Activated B cell treated with CpG ODN at 0.5 μM for 24 hours (primary cell): ENCODE data around the gene PARVB. TPM values are rescaled to one million over a fixed set of nuclear protein-coding genes. Genes with fewer than 3 reads are reported as not detected.

Experiments
- ATAC-seq: fragments of 200-7000 bp; cut with Tn5 transposase; one replicate; pipeline ENCODE4 v1.10.0; 2021; ENCODE audit warnings: low read depth, mild to moderate bottlenecking, moderate library complexity
- CTCF ChIA-PET: fragments of 350-600 bp; sonication (Branson Sonifier 250); formaldehyde crosslinking; loops from one replicate; lab custom pipeline; 2021; ENCODE audit warnings: antibody characterized with exemption; lab: Charles Lee
- POLR2A ChIA-PET: fragments of 350-600 bp; sonication (Branson Sonifier 250); formaldehyde crosslinking; loops from one replicate; lab custom pipeline; 2021; ENCODE audit warnings: antibody characterized with exemption; lab: Charles Lee
- DNase-seq: peaks from one replicate; pipeline ENCODE4 v3.0.0; 2022
- H3K27ac Mint-ChIP-seq: one replicate; pipeline ENCODE4 v1.8.0; 2020; ENCODE audit warnings: mixed read lengths
- H3K27me3 Mint-ChIP-seq: one replicate; pipeline ENCODE4 v1.8.0; 2021; ENCODE audit warnings: mixed read lengths
- H3K36me3 Mint-ChIP-seq: one replicate; pipeline ENCODE4 v1.8.0; 2021; ENCODE audit warnings: low read depth, mixed read lengths
- H3K4me1 Mint-ChIP-seq: one replicate; pipeline ENCODE4 v1.8.0; 2021; ENCODE audit warnings: mixed read lengths
- H3K4me3 Mint-ChIP-seq: one replicate; pipeline ENCODE4 v1.8.0; 2020; ENCODE audit warnings: mild to moderate bottlenecking, mixed read lengths
- H3K9me3 Mint-ChIP-seq: one replicate; pipeline ENCODE4 v1.8.0; 2020; ENCODE audit warnings: mixed read lengths
- CTCF ChIP-seq: fragments of 200-600 bp; IDR thresholded peaks from one replicate; pipeline ENCODE4 v1.8.0; 2022; ENCODE audit warnings: antibody characterized with exemption, mild to moderate bottlenecking
- intact Hi-C: fragments of 100-400 bp; cut with micrococcal nuclease; formaldehyde crosslinking; loops from one replicate; pipeline ENCODE4 v1.15.1; 2024
- total RNA-seq: library from RNA; stranded (reverse); gene quantifications from 2 replicates; pipeline ENCODE4 v1.2.3, GENCODE V29; 2022

Gene PARVB
- total RNA-seq, 1 donor from 2014 or later, result 53.5 TPM

- CTCF ChIA-PET, result no interaction called here
- ATAC-seq (no peak), DNase-seq (no peak)
- intact Hi-C loops, result no loop called here
- POLR2A ChIA-PET, result no interaction called here
- H3K36me3 Mint-ChIP-seq, result peaks cover 24% of the 10 kb centered on the region
- no peaks in the 10 kb centered on the region for H3K9me3 Mint-ChIP-seq
- H3K27ac Mint-ChIP-seq, result no peak overlapping the region
- no peak overlapping the region for H3K4me3 Mint-ChIP-seq
- no peak for TF ChIP-seq CTCF
- H3K27me3 Mint-ChIP-seq, result no peaks in the 10 kb centered on the region
- peaks cover 11% of the 10 kb centered on the region for H3K4me1 Mint-ChIP-seq
Observed at GRCh38 chr22:44111562-44112155, 87.6 kb downstream of the PARVB start.

GRCh38 chr22:44112191-44112590 lies 88.1 kb downstream of the PARVB start:
- peaks cover 22% of the 10 kb centered on the region for H3K36me3 Mint-ChIP-seq
- CTCF ChIA-PET, result no interaction called here
- H3K4me3 Mint-ChIP-seq, result no peak overlapping the region
- intact Hi-C loops, result no loop called here
- DNase-seq (no peak), ATAC-seq (no peak)
- H3K27me3 Mint-ChIP-seq, result no peaks in the 10 kb centered on the region
- H3K9me3 Mint-ChIP-seq, result no peaks in the 10 kb centered on the region
- peaks cover 12% of the 10 kb centered on the region for H3K4me1 Mint-ChIP-seq
- TF ChIP-seq CTCF, result no peak
- POLR2A ChIA-PET, result no interaction called here
- no peak overlapping the region for H3K27ac Mint-ChIP-seq

DNA sequence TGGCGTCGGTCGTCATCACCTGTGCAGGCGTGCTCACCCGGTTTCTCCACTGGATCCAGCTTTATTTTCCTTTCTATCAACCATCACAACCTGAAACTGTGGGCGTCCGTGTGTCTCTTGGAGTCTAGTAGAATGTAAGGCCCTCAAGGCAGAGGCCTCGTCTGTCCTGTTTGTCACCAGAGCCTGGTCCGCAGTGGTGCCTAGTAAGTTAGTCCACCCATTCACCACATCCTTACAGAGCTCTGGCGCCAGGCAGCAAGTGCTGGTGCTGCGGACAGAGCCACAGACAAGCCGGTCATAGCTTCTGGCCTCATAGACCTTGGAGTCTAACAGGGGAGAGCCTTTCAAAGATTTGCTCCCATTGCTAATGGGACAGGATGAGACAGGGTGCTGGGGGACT lies 92.2 kb downstream of the PARVB start:
- H3K4me3 Mint-ChIP-seq, result no peak overlapping the region
- no peak overlapping the region for H3K27ac Mint-ChIP-seq
- DNase-seq (no peak), ATAC-seq (no peak)
- H3K36me3 Mint-ChIP-seq, result peaks cover 53% of the 10 kb centered on the region
- H3K27me3 Mint-ChIP-seq, result no peaks in the 10 kb centered on the region
- TF ChIP-seq CTCF, result no peak
- CTCF ChIA-PET, result no interaction called here
- peaks cover 6% of the 10 kb centered on the region for H3K4me1 Mint-ChIP-seq
- no peaks in the 10 kb centered on the region for H3K9me3 Mint-ChIP-seq
- intact Hi-C loops, result no loop called here
- POLR2A ChIA-PET, result no interaction called here

- intact Hi-C loops, result no loop called here
- Mint-ChIP-seq H3K27me3 (no peaks in the 10 kb centered on the region), H3K27ac (no peak overlapping the region), H3K9me3 (no peaks in the 10 kb centered on the region), H3K4me1 (peaks cover 6% of the 10 kb centered on the region), H3K36me3 (peaks cover 55% of the 10 kb centered on the region), H3K4me3 (no peak overlapping the region)
- CTCF ChIA-PET, result no interaction called here
- DNase-seq (no peak), ATAC-seq (no peak)
- TF ChIP-seq CTCF, result no peak
- POLR2A ChIA-PET, result no interaction called here
Observed at GRCh38 chr22:44116755-44117684, 92.9 kb downstream of the PARVB start.

- Mint-ChIP-seq H3K27me3 (no peaks in the 10 kb centered on the region), H3K36me3 (peaks cover 59% of the 10 kb centered on the region), H3K4me3 (no peak overlapping the region), H3K4me1 (peaks cover 6% of the 10 kb centered on the region), H3K27ac (no peak overlapping the region), H3K9me3 (no peaks in the 10 kb centered on the region)
- TF ChIP-seq CTCF, result no peak
- ATAC-seq (no peak), DNase-seq (no peak)
- ChIA-PET CTCF (no interaction called here), POLR2A (no interaction called here)
- intact Hi-C loops, result no loop called here
Observed at GRCh38 chr22:44117746-44118145, 93.6 kb downstream of the PARVB start.
